ENCODE measurements around the gene NPPA.
A peak's percentile ranks its signal among the peaks of the same experiment; 100 is the strongest.
"Not testable (repeated sequence)": the region's sequence is repeated elsewhere in the genome, so short reads cannot be mapped to it uniquely, and the experiment has no call there.

Gene NPPA

DNA sequence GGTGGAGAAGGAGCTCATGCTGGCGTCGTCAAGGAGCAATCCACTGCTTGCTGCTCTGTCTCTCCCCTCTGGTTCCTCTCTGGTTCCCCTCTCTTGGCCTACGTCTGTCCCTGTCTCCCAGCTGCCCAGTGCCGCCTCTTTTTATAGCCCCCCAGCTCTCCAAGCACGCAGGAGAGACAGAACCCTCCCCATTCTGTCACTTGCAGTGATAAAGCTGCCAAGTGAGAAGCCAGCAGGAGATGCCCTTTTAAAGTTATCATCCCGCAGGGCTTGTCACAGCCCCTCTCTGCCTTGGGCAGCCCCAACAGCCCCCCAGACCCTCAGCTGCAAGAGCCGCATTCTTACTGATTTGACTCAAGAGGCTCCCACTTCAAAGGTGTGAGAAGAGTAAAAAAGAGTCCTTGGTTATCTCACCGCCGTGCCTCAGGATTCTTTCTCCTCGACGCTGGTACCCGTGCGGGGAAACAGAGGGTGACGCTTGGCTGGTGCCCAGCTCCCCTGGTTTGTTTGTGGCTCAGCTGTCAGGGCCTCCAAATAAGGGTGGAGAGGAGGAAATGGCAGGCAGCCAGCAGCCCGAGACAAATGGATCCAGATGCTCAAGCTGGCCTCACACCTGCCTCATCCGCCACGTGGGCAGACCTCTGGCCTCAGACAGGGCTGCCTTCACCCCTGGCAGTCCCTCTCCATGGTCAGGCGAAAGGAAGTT lies at the start of gene NPPA:
NPPA (minus strand) TSS at position 117 of the 706 bp plus-strand sequence; CDS start at position 18, 99 bp downstream.
- DNase-seq, result no peak

DNA sequence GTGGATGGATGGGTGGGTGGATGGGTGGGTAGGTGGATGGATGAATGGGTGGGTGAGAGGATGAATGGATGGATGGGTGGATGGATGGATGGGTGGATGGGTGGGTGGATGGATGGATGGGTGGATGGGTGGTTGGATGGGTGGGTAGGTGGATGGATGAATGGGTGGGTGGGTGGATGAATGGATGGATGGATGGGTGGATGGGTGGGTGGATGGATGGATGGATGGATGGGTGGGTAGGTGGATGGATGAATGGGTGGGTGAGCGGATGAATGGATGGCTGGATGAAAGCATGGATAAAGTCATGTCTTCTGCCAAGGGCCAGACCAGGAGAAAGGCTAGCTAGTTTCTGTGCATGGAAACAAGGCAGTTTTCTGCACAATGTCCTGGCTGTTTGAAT lies 46.9 kb upstream of the NPPA start:
- not testable (repeated sequence) for DNase-seq

DNA sequence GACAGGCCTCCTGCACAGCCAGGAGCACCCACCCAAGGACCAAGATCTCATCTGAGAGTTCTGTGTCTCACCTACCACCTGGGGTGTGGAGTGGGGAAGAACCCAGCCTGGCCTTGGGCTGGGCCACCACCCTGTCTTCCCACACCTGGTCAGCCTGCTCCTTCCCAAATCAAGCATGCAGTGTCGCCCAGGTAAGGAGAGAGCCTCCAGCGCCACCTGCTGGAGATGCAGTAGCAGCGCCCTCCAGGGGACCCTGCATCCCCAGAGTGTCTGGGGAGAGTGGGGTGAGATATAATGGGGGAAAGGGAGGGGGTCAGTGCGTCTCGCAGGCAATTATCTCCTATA lies 46.3 kb upstream of the NPPA start:
- DNase-seq, result peak; percentile 86

DNA sequence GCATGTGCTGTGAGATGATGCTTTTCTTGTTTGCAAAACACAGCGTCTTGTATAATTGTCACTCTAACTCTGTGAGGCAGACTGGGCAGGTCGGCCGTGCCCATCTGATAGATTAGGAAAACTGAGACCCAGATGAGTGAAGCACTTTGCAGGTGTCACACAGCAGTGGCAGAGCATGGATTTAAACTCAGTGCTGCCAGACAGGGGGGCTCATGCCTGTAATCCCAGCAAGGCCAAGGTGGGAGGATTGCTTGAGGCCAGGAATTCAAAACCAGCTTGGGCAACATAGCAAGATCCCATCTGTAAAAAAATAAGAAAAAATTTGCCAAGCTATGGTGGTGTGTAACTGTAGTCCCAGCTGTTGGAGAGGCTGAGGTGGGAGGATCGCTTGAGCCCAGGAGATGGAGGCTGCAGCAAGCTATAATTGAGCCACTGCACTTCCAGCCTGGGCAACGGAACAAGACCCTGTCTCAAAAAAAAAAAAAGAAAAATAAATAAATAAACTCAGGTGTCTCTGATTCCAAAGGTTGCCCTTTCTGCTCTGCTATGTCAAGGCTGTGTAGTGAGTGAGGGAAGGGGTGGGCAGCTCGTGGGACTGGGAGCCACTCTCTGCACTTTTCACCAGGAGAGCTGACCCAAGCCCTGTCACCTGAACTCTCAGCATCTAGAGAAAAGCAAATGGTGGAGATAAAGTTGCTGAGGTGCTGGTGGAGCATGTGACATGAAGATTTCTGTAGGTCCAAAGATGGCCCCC lies 44.0 kb upstream of the NPPA start:
- DNase-seq, result no peak

DNA sequence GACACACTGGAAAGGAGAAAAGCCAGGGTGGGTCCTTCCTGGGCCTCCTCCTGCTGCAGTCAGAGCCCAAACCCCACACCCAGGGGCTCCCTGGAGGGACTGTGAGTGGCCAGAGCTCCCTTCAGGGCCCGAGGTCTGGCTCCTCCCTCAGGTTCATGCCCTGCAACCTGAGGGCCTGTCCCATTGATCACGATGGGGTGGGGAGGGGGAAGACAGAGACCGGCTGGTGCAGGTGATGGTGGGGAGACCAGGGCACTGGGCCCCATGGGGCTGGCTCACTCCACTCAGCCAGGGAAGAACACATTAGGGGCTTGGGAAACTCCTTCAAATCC lies 41.3 kb upstream of the NPPA start:
- DNase-seq, result no peak

DNA sequence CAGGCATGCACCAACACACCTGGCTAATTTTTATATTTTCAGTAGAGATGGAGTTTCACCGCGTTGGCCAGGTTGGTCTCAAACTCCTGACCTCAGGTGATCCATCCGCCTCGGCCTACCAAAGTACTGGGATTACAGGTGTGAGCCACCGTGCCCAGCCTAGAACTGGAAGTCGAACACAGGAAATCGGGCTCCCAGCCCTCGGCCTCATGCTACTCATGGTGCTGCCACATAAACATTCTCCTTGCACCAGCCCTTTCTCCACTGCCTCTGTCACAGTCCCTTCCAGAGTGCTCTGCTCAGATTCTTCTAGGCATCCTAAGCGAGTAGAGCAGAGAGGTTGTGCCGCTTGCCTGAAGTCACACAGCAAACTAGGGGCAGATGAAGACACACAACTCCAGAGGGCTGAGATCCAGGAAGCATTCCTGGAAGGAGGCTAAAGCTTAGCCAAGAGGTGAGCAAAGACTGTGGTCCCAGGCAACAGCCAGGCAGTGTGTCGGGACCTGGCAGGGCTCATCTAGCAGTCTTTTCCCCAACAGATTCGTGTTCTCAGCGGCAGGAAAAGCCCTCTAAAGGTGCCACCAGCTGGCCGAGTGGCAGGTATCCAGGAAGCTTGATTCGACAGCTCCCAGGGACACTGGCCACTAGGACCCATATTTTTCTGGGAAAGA lies 40.8 kb upstream of the NPPA start:
- DNase-seq, result no peak

DNA sequence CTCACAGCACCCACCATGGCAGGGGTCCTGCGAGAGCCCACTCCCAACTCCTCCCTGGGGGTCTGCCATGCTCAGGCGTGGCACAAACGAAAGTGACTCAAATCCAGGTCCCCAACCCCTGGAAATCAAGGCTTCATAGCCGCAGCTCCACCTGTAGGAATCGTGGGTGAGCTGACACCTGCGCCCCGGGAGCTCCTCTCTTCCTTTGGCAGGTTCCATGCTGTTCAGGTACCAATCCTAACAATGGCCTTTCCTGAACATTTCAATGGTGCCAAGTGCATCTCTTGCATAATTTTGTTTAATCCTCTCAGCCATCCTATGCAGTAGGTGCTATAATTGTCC lies 40.1 kb upstream of the NPPA start:
- no peak for DNase-seq

DNA sequence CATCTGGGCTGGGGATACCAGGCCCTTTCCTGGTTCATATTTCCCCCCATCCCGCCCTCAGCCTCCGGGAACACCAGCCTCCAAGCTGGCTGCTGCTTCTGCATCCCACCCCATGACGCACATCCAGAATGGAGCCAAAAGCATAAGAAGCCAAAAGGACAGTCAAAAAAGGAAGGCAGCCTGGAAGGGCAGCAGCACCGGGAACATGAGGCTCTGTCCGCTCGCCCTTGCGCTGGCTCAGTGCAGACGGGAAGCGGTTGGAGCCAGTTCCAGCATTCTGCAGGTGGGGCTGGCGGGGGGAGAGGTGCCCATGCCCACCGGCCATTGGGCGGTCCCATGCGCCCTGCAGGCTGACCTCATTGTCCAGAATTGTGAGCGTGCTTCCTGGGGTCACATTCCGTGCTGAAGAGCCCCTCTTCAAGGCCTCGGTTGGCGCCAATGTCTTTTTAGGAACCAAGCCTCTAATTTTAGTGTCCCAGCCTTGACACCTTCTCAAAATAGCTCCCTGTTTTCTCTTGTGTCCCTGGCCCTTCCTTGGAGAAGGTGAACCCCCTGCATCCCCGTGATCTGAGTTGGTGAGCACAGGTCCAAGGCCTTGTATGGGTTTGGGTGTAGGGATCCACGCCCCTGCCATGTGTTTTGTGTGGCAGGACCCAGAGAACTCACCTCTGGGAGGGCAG lies 39.5 kb upstream of the NPPA start:
- DNase-seq, result no peak

DNA sequence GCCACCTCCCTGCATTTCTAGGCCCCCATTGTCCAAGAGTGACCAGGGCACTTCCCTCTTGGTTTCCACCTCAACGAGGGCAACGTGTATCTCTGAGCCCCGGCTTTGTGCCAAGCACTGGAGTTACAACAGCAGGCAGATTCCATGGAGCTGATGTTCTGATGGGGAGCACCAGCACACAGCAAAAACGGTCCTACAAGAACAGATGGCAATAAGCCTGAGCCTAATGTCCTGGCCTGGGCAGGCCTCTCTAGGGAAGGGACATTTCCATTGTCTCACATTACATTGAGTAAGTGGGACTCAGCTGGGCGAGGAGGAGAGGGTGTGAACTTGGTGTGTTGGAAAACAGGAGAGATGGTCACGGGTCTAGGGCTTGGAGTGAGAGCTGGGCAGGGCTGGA lies 38.3 kb upstream of the NPPA start:
- DNase-seq, result no peak

DNA sequence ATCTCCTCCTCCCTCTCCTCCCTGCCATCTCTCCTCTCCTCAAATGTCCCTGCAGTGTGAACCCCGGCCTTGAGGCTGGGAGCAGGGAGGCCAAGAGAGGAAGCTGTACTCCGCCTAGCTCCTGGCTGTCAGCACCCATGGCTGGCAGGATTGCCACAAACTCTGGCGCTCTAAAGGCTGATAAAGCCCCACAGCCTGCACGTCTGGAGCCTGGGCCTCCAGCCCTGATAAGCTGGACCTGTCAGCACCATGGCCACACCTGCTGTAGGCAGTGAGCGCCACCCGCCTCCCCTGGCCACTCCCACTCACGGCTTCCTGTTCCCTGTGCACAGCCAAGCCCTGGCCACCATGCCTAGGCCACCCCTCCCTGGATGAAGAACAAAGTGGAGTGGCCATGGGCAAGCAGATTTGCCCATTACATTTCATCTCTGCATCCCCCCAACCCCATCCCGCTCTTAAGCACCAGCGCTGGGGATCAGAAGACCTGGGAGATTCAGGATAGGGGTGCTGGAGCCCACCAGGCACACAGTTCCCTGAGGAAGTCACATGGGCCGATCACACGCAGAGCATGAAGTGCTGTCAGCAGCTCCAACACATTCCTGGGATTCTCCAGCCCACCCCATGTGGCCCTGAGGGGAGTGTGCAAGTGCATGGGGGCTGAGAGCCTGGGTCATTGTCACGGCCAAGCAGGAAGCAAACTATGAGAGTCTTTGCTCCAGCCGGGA lies 35.4 kb upstream of the NPPA start:
- DNase-seq, result peak; percentile 97

DNA sequence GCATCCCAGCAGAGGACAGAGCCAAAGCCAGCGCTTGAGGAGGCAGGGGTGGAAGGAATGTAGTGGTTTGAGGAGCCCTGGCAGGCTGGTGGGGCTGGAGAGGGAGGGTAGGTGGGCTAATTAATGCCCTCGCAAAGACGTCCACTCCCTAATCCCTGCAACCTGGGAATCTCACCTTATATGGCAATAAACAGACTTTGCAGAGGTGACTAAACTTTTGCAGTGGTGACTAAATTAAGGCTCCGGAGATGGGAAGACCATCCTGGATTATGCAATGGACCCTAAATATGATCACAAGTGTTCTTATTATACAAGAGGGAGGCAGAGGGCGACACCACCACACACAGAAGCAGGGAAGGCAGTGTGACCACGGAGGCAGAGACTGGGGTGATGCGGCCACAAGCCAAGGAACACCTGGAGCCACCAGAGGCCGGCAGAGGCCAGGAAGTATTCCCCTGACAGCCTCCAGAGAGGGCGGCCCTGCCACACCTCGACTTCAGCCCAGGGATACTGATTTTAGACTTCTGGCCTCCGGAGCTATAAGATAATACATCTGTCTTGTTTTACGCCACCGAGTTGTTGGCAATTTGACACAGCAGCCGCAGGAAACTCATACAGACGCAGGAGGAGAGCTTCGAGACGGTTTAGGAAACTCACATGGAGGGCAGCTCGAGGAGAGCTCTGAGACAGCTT lies 34.3 kb upstream of the NPPA start:
- peak; percentile 26 for DNase-seq

DNA sequence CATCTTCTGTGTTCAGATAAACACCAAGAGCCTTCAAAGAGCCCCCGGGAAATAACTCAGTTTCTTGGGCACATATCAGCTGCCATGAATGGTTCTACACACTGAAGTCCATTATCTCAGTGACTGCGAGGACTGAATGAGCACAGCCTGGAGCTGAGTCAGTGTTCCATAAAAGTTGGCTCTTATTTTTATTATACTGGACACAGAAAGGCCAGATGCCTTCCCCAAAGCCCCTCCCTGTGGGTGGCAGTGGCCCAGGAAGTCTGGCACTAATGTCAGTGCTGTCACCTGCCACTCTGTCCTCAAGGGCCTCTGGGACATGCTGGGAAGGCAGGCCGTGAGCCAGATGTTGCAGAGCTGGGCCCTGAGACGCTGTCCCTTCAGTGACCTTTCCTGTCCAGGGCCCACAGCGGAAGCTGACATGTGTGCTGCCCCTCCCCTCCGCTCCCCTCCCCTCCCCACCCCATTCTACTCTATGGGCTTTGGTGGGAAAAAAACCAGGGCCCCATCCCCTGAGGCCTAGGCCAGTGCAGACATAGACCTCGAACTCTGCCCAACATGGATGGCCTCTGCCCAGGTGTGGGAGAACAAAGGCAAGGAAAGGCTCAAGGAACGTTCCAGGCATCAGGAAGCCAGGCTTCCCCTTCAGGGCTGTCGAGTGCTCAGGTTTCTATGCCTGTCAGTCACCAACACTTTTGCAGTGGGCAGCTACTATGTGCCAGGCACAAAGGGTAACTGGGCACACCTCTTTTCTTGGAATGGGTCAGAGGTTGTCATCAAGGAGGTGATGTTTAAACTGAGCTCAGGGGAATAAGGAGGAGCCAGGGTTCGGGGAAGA lies 33.5 kb upstream of the NPPA start:
- no peak for DNase-seq

DNA sequence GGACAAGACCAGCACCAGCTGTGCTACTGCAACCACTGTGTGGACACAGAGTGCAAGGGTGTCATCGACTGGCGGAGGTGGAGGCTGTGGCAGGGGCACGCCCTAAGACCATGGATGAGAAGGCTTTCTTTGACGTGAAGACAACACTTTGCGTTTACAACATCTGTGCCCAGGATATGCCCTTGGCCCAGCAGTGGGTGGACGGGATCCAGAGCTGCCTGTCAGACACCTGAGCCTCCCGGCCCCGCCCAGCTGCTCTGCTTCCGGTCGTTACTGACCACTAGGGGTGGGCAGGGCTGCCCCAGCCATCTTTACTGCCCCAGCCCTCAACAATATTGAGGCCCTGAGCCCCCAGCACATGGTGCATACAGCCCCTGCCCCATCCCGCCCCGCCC lies 32.6 kb upstream of the NPPA start:
- DNase-seq, result no peak

DNA sequence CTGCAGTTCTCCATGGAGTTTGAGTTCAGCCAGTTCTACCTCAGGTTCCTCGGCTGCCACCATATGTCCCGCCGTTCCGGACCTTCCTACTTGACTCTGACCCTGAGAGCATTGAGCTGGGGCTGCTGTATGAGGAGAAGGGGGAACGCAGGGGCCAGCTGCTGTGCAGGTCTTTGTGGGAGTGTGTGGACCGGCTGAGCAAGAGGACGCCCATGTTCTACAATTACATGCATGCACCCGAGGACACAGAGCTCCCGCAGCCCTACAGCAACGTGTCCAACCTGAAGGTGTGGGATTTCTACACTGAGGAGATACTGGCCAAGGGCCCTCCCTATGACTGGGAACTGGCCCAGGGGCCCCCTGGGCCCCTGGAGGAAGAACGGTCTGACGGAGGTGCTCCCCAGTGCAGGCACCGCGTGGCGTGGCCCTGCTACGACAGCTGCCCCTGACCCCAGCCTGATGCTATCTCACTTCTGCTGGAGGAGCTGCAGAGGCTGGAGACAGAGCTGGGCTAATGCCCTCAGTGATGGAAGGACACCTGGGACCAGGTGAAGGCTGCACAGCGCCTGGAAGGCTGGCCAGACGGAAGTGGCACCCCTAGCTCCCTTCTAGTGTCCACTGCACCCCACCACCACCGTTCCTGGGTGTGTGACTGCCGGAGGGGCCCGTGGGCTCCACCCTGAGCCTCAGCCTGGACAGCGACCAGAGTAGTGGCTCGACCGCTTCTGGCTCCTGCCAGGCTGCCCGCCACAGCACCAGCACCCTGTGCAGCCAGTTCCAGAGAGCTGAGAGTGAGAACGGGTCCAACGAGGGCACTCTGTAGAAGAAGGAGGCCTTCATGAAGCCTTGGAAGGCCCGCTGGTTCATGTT lies 32.0 kb upstream of the NPPA start:
- no peak for DNase-seq

DNA sequence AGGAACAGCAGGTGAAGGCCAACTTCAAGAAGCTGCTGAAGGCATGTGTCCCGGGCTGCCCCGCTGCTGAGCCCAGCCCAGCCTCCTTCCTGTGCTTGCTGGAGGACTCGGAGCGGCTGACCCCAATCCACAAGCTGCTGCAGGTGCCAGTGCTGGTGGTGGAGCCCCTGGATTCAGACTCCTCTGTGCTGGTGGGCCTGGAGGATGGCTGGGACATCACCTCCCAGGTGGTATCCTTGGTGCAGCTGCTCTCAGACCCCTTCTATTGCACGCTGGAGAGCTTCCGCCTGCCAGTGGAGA lies 31.3 kb upstream of the NPPA start:
- no peak for DNase-seq

DNA sequence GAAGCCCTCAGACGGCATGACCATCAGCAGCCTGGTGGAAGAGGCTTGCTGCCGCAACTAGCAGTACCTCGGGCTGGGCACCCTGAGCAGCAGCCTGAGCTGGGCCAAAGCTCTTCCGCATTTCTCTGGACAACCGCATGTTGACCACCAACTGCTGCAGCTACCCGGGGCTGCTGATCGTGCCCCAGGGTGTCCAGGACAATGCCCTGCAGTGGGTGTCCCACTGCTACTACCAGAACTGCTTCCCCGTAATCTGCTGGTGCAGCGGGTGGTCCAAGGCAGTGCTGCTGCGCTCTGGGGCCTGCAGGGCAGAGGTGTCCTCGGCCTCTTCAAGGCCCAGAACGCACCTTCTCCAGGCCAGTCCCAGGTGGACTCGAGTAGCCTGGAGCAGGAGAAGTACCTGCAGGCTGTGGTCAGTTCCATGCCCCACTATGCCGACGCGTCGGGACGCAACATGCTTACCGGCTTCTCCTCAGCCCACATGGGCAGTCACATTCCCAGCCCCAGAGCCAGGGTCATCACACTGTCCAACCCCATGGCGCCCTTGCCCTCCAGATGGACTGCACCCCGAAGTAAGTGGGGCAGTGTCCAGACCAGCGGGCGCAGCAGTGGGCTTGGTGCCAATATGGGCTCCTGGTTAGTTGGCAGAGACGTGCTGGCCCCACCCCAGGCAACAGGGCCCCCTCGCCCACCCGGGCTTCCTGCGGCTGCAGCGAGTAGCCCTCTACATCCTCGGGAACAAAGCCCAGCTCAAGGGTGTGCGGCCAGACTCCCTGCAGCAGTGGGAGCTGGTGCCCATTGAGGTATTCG lies 30.7 kb upstream of the NPPA start:
- DNase-seq, result no peak

DNA sequence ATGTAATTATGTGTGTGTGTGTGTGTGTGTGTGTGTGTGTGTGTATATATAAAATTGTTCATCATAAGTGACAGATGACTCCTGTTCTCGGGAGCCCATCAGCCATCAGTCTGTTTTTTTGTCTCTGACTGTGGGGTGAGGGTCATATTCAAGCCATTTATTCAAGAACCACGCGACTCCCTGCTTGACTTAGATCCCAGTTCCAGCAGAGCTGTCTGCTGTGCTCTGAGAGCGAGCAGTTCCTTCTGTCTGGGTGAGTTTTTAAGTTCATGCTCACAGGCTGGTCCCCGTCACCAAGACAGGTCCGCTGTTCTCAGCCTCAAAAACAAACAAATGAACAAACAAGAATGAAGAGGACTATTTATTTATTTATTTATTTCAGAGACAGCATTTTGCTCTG lies 29.5 kb upstream of the NPPA start:
- DNase-seq, result no peak

DNA sequence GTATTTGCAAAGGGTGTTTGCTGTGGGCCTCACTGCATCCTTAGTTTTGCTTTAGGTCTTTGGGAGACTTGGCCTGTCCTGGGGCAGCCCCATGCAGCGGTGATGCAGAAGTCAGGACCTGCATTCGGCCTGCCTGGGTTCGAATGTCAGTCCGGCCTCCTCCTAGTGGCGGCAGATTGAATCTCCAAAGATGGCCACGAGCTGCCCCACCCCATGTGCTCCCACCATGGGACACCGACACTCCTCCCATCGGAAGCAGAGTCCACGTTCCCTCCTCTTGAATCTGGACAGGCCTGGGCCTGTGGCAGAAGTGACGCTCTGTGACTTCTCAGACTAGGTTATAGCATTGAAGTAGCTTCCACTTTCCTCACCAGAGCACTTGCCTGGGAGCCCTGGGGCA lies 27.5 kb upstream of the NPPA start:
- DNase-seq, result no peak

DNA sequence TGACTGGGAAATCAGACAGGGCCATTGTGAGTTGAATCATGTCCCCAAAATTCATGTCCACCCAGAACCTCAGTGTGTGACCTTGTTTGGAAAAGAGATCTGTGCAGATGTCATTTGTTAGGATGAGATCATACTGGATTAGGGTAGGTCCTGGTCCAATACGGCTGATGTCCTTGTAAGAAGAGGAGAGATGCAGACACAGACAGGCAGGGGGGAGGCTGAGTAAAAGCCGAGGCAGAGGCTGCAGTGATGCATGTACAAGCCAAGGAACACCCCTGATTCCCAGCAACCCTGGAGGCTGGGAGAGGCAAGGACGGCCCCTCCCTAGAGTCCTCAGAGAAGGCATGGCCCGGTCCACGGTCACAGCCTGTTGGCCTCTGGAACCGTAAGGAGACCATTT lies 27.0 kb upstream of the NPPA start:
- no peak for DNase-seq

DNA sequence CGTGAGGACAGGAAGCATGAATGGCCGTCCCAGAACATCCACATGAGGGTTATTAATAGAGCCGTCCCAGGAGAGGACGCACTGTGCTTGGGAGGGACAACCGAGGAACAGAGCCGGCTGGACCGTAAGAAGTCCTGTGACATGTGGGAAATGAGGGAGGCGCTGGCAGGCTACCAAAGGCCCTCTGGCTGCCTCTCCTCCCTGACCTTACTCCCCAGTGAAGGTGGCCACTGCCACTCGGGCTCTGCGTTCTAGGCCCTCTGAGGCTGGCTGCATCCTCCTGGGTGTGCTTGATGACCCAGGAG lies 26.6 kb upstream of the NPPA start:
- DNase-seq, result no peak

Data from hematopoietic multipotent progenitor cell treated with erythropoietin and hydrocortisone succinate and interleukin-3 and kit ligand, for 6 days (in vitro differentiated cells).